HFFc6 (cell line): ENCODE results near the gene BOLL. TPM values are rescaled to one million over a fixed set of nuclear protein-coding genes. Genes with fewer than 3 reads are reported as not detected.

Source experiments
- DNase-seq: peaks from one replicate; pipeline ENCODE4 v3.0.0-alpha.2; 2018
- H3K27ac Mint-ChIP-seq: 2 replicates; pipeline ENCODE4 v1.8.0; 2020; ENCODE audit warnings: mild to moderate bottlenecking, mixed read lengths
- H3K27me3 Mint-ChIP-seq: 2 replicates; pipeline ENCODE4 v1.8.0; 2021; ENCODE audit warnings: mild to moderate bottlenecking, moderate library complexity, mixed read lengths; ENCODE audit not compliant: insufficient read depth
- H3K36me3 Mint-ChIP-seq: 2 replicates; pipeline ENCODE4 v1.8.0; 2021; ENCODE audit warnings: low read depth, mixed read lengths
- H3K4me1 Mint-ChIP-seq: 2 replicates; pipeline ENCODE4 v1.8.0; 2020; ENCODE audit warnings: low read depth, mixed read lengths
- H3K4me3 Mint-ChIP-seq: 2 replicates; pipeline ENCODE4 v1.8.0; 2020; ENCODE audit warnings: mild to moderate bottlenecking, moderate library complexity, mixed read lengths
- H3K9me3 Mint-ChIP-seq: 2 replicates; pipeline ENCODE4 v1.8.0; 2020; ENCODE audit warnings: mild to moderate bottlenecking, mixed read lengths
- total RNA-seq, 6 experiments: library from RNA; stranded (reverse); fragmentation: NEBNext Ultra II Directional; extraction: Animal tissue kit (Norgen Biotek cat#: 25700); gene quantifications; 2 replicates in 1 of 6; 3 replicates in 5 of 6; pipeline ENCODE4 v1.2.3, GENCODE V29; 2021
- TF ChIP-seq, protein P1 (sequence below): fragments of 200-600 bp; sonication (generic); IDR thresholded peaks from 2 replicates; pipeline ENCODE4 v1.5.0; 2021; ENCODE audit warnings: antibody characterized with exemption, mild to moderate bottlenecking

The BOLL gene
- total RNA-seq, 6 experiments from 2014 or later = not detected

DNA sequence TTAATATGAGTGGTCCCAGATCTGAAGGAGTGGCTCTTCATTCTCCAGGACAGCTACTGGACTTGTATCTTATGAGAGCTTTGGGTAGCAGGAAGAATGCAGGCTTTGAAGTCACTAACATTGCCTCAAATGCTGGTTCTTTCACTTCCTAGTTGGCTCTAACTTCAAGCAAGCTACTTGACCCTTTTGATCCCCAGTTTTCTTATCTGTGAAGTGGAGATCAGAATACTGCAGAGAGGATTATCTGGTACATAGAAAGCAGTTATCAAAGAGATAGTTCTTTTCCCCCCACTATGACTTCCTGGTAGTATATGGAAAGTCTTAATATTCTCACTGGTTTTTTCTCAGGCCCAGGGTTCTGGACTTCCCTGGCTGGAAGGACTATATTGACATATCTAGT lies 15.9 kb upstream of the BOLL start:
- Mint-ChIP-seq H3K4me1 (peaks cover 8% of the 10 kb centered on the region), H3K36me3 (no peaks in the 10 kb centered on the region), H3K27me3 (peaks cover 10% of the 10 kb centered on the region), H3K9me3 (no peaks in the 10 kb centered on the region), H3K4me3 (no peak overlapping the region), H3K27ac (no peak overlapping the region)
- TF ChIP-seq, protein P1, sequence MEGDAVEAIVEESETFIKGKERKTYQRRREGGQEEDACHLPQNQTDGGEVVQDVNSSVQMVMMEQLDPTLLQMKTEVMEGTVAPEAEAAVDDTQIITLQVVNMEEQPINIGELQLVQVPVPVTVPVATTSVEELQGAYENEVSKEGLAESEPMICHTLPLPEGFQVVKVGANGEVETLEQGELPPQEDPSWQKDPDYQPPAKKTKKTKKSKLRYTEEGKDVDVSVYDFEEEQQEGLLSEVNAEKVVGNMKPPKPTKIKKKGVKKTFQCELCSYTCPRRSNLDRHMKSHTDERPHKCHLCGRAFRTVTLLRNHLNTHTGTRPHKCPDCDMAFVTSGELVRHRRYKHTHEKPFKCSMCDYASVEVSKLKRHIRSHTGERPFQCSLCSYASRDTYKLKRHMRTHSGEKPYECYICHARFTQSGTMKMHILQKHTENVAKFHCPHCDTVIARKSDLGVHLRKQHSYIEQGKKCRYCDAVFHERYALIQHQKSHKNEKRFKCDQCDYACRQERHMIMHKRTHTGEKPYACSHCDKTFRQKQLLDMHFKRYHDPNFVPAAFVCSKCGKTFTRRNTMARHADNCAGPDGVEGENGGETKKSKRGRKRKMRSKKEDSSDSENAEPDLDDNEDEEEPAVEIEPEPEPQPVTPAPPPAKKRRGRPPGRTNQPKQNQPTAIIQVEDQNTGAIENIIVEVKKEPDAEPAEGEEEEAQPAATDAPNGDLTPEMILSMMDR = no peak
- no peak for DNase-seq

DNA sequence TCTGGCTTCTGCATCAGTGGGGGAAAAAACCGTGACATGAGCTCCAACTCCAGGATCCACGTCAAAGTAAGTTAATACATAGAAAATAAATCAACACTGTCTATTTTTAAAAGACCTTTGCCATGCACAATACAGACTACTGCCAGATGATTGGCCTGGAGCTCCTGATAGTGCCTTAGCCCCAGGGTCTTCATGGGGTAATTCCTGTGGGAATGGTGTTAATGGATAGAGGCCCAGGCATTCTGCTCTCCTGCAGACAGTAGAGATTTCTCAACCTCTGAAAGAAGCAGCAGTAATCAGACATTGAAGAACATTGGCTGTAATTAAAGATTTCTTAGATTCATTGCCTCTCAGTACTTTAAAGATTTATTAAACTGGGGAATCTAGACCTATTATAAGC lies 15.0 kb upstream of the BOLL start:
- TF ChIP-seq, protein P1 = no peak
- H3K4me3 Mint-ChIP-seq = no peak overlapping the region
- H3K9me3 Mint-ChIP-seq = no peaks in the 10 kb centered on the region
- H3K27me3 Mint-ChIP-seq = peaks cover 3% of the 10 kb centered on the region; the same call in 1 of the 2 replicates
- DNase-seq = no peak
- H3K36me3 Mint-ChIP-seq = no peaks in the 10 kb centered on the region
- no peak overlapping the region for H3K27ac Mint-ChIP-seq
- peaks cover 8% of the 10 kb centered on the region for H3K4me1 Mint-ChIP-seq

DNA sequence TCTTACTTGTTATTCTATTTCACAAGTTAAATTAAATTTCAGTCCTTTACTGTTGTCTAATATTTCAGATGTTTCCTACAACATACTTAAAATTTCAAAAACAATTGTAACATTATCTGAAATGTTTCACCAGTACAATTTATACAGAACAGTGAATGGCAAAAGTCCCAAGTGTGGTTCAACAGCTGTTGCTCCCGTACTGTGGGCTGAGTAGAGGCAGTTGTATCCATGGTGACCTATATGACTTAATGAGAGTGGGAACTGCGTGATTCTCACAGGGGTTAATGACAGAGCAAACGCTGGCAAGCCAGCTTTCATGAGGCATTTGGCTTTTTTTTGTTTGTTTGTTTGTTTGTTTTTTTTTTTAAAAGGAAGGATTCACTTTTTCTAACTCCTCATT lies 13.9 kb upstream of the BOLL start:
- no peak overlapping the region for H3K27ac Mint-ChIP-seq
- no peak overlapping the region for H3K4me3 Mint-ChIP-seq
- no peaks in the 10 kb centered on the region for H3K9me3 Mint-ChIP-seq
- DNase-seq = no peak
- peaks cover 3% of the 10 kb centered on the region; the same call in 1 of the 2 replicates for H3K27me3 Mint-ChIP-seq
- peaks cover 5% of the 10 kb centered on the region for H3K4me1 Mint-ChIP-seq
- H3K36me3 Mint-ChIP-seq = no peaks in the 10 kb centered on the region
- TF ChIP-seq, protein P1 = no peak

DNA sequence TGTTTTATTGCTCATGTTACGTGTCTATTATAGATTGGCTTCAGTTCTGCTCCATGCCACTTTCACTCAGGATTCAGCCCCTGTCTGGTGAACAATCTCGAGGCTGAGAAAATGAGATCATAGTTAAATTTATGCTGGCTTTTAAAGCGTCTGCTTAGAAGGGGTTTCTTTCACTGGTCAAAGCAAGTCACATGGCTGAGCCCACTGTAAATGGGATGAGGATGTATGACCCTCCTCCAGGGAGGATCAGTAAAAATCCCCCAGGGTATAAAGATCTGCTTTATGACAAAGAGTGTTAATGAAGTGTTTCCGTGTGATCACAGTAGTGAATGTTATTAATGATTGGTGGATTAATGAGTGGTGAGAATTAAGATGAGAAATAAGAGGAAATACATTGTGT lies 13.1 kb upstream of the BOLL start:
- no peaks in the 10 kb centered on the region for H3K4me1 Mint-ChIP-seq
- peaks cover 3% of the 10 kb centered on the region; the same call in 1 of the 2 replicates for H3K27me3 Mint-ChIP-seq
- DNase-seq = no peak
- H3K9me3 Mint-ChIP-seq = no peaks in the 10 kb centered on the region
- H3K4me3 Mint-ChIP-seq = no peak overlapping the region
- H3K36me3 Mint-ChIP-seq = no peaks in the 10 kb centered on the region
- TF ChIP-seq, protein P1 = no peak
- no peak overlapping the region for H3K27ac Mint-ChIP-seq

DNA sequence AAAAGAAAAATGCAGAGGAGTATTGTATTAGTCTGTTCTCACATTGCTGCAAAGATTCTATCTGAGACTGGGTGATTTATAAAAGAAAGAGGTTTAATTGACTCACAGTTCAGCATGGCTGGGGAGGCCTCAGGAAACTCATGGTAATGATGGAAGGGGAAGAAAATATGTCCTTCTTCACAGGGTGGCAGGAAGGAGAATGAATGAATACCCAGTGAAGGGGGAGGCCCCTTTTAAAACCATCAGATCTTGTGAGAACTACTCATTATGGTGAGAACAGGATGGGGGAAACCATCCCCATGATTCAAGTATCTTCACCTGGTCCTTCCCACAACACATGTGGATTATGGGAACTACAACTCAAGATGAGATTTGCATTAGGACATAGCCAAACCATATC lies 10.2 kb upstream of the BOLL start:
- no peaks in the 10 kb centered on the region; the same call in 1 of the 2 replicates for H3K27me3 Mint-ChIP-seq
- H3K36me3 Mint-ChIP-seq = no peaks in the 10 kb centered on the region
- DNase-seq = no peak
- no peak overlapping the region for H3K27ac Mint-ChIP-seq
- no peaks in the 10 kb centered on the region for H3K4me1 Mint-ChIP-seq
- H3K4me3 Mint-ChIP-seq = no peak overlapping the region
- no peaks in the 10 kb centered on the region for H3K9me3 Mint-ChIP-seq
- TF ChIP-seq, protein P1 = no peak

DNA sequence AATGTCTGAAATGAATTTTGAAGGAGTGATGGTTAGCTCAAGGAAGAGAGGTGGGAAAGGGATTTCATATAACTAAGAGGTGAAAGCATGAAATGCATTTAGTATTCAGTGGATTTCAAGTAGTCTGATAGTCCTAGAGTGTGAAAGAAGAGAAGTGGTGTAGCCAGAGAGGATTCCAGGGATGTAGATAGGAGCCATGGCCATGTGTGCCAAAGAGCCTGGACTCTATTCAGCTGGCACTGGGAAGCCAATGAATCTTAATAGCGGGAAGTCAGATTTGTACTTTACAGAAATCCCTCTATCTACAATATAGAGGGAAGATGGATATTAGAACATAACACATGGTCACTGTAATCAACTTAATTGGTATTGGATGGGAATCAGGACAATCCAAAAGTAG lies 8.3 kb upstream of the BOLL start:
- H3K4me1 Mint-ChIP-seq = no peaks in the 10 kb centered on the region
- no peaks in the 10 kb centered on the region; the same call in 1 of the 2 replicates for H3K27me3 Mint-ChIP-seq
- no peak overlapping the region for H3K4me3 Mint-ChIP-seq
- H3K36me3 Mint-ChIP-seq = no peaks in the 10 kb centered on the region
- no peaks in the 10 kb centered on the region for H3K9me3 Mint-ChIP-seq
- H3K27ac Mint-ChIP-seq = no peak overlapping the region
- DNase-seq = no peak
- TF ChIP-seq, protein P1 = no peak
